AG08395 (cell line): ENCODE data around the gene OR2T27.
"Not testable (repeated sequence)": the region's sequence is repeated elsewhere in the genome, so short reads cannot be mapped to it uniquely, and the experiment has no call there.

Source experiments
- DNase-seq: peaks from one replicate; pipeline ENCODE4 v3.0.0; 2012; ENCODE audit warnings: mixed read lengths, low spot score

OR2T27 gene

DNA sequence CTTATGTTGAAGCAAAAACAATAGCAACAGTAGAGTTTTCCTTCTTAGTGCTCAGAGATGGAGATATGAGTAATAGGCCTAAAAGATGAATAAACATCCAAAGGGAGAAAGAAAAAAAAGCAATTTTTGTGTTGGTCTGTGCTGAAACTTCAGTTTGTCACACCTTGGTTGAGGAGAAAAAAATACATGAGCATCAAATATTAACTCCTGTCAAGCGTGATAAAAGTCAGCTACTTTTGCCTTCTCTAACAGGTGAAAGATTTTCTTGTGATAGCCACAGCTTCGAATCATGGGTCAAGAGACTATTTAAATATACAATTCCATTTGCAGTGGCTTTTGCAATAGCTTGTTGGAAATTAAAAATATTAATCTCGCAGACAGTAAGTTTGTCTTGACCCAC lies 14.4 kb downstream of the OR2T27 start:
- not testable (repeated sequence) for DNase-seq

DNA sequence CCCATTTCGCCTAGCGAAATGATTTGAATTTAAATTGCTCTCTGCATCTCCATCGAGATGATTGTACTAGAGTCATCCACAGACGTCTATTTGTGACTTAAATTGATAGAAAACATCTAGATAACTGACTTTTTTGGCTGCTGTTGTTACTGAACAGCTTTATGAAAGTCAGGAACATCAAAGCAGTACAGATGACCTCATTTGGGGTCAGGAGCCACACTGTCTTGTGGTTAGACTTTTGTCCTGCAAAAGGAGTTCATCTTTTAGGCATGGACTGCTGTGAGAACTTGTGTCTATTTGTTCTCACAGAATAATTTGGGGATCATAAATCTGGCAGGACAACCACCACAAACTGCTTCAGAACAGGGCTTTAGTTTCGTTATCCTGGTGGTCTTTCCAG lies 15.7 kb downstream of the OR2T27 start:
- not testable (repeated sequence) for DNase-seq

DNA sequence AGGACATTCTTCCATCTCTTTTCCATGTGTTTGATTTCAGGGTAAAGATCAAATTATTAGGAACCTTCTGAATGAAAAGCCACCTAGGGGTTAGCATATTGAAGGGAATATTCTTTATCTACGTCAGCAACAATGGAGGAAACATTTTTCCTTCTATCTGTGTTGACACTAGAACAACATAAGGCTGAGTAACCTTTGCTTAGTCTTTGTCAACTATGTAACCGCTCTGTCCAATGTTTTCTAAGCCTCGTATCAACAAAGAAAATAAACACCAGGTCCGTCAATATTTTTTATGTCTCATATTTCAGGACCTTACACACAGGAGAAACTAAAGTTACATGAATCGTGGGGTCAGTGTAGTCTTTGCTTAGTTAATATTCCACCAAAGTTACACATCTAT lies 18.7 kb downstream of the OR2T27 start:
- not testable (repeated sequence) for DNase-seq

- DNase-seq, result not testable (repeated sequence)
Observed at GRCh38 chr1:248634991-248635390, 20.3 kb downstream of the OR2T27 start, which contains the start of gene OR2T11. OR2T11 (minus strand) TSS chr1:248635091; CDS start chr1:248627128, 7,963 bp downstream.

GRCh38 chr1:248631354-248632008 lies 23.8 kb downstream of the OR2T27 start:
- DNase-seq, result no peak

DNA sequence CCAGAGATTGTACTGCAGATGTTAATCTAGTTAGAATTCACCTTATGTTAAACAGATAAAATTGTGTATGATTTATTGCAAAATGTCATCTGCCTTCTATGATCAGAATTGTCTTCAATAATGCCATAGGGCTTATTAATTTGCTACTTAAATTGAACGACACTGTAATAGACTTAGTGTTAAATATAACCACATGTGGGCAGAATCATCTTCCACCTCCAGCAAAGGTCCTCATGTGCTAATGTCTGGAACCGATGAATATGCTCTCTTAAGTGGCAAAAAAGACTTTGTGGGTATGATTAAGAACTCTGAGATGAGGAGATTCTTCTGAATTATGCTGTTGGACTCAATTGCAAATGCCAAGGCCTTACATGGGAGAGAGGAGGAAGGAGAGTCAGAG lies 24.8 kb downstream of the OR2T27 start:
- no peak for DNase-seq

DNA sequence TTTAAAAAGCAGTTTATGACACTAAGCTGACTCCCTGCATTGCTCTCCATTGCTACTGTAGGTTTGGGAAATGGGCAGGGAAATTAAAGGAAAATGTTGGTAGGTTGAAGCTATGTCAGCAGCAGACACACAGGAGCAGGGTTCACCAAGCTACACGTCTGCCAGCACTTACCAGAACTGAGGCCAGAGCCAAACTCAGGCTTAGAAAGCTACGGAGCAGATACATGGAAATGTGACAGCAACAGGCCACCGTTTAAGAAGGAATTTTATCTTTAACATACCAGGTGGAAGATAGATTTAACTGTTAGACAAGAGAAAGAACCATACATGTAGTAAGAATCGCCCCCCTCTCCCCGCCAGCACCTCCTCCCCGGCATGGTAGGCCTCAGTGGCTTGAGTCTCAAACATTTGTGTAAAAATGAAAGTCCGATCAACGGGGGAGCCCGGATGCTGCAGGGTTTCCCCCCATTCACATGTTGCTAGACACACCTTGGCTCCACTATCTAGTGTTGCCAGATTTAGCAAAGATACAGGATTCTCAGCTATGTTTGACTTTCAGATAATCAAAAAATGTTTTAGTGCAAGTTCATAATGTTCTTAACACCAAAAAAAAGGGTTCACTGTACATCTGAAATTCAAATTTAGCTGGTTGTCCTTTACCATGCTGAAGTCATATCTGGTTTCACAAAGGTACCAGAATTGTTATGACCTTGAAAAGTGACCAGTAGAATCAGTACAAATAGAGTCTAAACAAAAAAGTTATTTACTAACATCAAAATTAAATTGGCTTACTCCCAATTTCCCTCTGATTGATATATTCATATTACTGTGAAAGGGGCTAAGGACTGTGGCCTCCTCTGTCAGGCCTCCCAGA lies 27.1 kb downstream of the OR2T27 start:
- DNase-seq, result no peak

GRCh38 chr1:248625971-248626370 lies 29.4 kb downstream of the OR2T27 start:
- no peak for DNase-seq

DNA sequence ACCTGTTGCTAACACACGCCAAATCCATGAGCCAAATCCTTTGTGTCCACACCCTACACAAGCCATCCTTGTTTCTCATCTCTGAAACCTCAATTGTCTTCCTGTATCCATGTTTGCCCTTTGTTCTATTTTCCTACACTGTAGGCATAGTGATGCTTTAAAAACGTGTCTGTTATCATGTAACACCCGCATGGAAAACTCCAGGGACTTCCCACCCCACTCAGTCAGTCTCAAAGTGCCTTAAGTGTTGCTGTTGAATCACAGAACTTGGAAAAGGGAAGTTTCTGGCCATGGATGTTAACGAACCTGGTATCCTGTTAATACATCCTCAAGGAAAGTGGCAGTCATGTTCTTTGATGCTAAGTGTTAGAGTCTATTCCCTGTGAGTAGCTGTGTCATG lies 30.2 kb downstream of the OR2T27 start:
- DNase-seq, result no peak

DNA sequence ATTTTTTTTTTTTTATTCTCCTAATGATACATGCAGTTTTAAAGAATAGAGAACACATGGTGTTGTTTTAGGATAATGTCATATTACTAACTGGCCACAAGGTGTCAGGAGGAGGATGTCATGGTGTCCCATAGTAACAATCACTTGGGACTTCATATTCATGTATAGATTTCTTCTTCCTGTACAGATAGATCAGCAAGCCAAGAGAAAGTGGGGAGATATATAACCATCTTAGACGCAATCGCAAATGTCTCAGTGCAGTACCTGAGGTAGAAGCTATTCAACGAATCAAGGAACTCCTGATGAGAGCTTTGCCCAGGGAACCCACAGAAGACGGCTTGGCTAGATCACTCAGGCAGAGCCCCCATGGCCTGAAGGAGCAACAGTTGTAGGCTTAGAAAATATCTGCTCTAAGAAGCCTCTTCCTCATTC lies 32.7 kb downstream of the OR2T27 start:
- peak; percentile 58 for DNase-seq

DNA sequence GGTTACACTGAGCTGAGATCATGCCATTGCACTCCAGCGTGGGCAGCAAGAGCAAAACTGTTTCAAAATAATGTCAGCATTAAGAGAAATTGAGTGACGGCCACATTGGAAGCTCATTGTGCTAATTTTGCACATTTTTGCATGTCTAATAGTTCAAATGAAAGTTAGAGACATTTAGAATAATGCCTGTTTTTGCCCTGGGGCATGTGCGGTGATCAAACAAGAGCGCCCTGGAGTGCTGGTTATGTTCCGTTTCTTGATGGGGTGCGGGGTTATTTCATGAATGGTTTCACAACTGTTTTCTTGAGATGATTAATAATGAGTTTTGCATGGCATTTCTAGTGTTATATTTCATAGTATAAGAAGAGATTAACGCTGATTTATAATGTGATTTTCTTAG lies 33.6 kb downstream of the OR2T27 start:
- DNase-seq, result no peak

- DNase-seq, result peak; percentile 52
Observed at GRCh38 chr1:248618878-248619277, 36.5 kb downstream of the OR2T27 start.

- no peak for DNase-seq
Observed at GRCh38 chr1:248618119-248618518, 37.2 kb downstream of the OR2T27 start.

DNA sequence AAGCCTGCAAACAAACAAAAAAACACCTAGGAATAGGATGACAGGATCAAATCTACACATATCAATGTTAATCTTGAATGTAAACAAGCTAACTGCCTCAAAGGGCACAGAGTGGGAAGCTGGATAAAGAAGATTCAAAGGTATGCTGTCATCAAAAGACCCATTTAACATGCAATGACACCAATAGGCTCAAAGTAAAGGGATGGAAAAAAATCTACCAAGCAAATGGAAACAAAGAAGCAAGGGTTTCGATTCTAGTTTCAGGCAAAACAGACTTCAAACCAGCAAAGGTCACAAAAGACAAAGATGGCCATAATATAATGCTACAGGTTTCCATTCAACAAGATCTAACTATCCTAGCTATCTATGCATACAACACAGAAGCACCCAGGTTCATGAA lies 41.6 kb downstream of the OR2T27 start:
- DNase-seq, result no peak

GRCh38 chr1:248611883-248612414 lies 43.4 kb downstream of the OR2T27 start:
- no peak for DNase-seq

- no peak for DNase-seq
Observed at GRCh38 chr1:248610301-248610700, 45.0 kb downstream of the OR2T27 start.
